SKM-1 treated with dmso at 0.1 percent for 144 hours (cell line): ENCODE measurements around the gene CMTR1.
"Not testable (repeated sequence)": the region's sequence is repeated elsewhere in the genome, so short reads cannot be mapped to it uniquely, and the experiment has no call there.

Source experiments
- DNase-seq: peaks from one replicate; lab custom pipeline; 2025; ENCODE audit not compliant: unreplicated experiment; lab: John Stamatoyannopoulos, UW

Gene CMTR1

GRCh38 chr6:37432916-37433656 is at the start of gene CMTR1:
TSS of gene CMTR1 (plus strand) at chr6:37433221. CDS start at chr6:37435630, 2,409 bp downstream.
- peak; percentile 92 for DNase-seq

DNA sequence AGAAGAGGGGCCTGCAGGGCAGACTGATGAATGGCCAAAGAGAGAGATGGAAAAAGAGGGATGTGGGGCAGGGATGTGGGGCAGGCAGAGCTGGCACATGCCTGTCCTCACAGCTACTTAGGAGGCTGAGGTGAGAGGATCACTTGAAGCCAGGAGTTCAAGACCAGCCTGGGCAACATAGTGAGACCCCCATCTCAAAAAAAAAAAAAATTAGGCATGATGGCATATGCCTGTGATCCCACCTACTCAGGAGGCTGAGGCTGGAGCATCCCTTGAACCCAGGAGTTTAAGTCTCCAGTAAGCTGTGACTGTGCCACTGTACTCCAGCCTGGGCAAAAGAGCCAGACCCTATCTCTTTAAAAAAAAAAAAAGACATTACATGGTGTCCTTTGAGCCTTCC is 44.4 kb upstream of the CMTR1 start:
- DNase-seq, result no peak

DNA sequence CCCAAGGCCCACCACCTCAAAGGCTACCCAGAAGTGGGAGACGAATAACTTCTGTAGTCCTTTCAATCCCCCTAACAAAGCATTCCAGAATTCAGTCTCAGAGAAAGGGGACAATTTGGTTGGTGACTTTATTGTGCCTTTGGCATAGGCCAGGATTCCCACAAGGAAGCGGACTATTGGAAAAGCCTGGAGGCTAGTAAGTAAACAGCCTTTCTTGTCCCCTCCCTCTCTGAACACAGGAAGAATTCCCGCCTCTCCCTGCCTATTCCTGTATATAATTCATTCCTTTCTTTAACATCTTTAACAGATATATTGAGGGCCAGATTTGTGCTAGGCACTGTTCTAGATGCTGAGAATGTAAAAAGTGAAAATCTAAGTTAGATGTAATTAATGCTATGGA is 43.2 kb upstream of the CMTR1 start:
- DNase-seq, result no peak

- no peak for DNase-seq
Measured at GRCh38 chr6:37391120-37391519, 41.9 kb upstream of the CMTR1 start.

- DNase-seq, result no peak
Measured at GRCh38 chr6:37392821-37393220, 40.2 kb upstream of the CMTR1 start.

GRCh38 chr6:37393381-37393929 is 39.6 kb upstream of the CMTR1 start:
- DNase-seq, result no peak

GRCh38 chr6:37396571-37397180 is 36.3 kb upstream of the CMTR1 start:
- DNase-seq, result peak; percentile 42

GRCh38 chr6:37399131-37399530 is 33.9 kb upstream of the CMTR1 start:
- no peak for DNase-seq

DNA sequence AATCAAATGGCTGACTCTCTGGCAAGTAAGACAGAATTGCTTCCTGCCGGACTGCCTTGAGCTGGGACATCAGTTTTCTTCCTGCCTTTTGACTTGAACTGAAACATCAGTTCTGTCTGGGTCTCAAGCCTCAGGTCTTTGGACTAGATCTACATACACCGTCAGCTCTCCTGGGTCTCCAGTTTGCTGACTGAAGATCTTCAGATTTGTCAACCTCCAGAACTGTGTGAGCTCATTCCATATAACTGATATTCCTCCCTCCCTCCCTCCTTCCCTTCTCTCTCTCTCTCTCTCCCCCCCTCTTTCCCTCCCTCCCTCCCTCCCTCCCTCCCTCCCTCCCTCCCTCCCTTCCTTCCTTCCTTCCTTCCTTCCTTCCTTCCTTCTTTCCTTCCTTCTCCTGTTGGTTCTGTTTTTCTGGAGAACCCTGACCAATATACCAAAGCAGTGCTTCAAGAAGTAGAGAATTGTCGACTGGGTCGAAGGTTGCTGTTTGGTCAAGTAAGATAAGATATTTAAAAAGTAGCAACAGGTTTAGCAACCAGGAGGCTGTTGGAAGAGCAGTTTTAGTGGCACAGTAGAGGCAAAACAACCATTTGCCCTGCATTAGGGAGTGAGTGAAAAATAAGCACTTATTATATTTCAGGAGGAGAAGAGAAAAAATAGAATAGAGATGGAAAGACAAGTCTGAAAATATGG is 33.1 kb upstream of the CMTR1 start:
- DNase-seq, result no peak

DNA sequence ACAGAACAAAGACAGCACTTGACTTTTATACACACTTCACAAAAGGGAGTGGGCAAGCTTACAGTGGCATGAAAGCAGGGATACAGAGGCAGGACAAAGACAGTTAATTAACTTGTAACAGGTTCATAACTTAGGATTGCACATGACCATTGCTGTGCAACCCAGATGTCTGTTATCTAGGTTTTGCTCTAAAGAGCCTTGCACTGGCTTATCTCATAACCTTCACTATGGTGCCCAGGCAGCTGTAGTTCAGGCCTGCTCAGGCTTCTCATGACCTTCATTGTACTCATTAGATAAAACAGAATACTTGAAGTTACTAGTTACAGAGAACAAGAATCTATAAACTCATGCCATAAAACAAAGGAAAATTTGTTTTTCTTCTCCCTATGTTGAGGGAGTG is 31.4 kb upstream of the CMTR1 start:
- DNase-seq, result not testable (repeated sequence)

- no peak for DNase-seq
Measured at GRCh38 chr6:37406726-37407341, 26.2 kb upstream of the CMTR1 start.

DNA sequence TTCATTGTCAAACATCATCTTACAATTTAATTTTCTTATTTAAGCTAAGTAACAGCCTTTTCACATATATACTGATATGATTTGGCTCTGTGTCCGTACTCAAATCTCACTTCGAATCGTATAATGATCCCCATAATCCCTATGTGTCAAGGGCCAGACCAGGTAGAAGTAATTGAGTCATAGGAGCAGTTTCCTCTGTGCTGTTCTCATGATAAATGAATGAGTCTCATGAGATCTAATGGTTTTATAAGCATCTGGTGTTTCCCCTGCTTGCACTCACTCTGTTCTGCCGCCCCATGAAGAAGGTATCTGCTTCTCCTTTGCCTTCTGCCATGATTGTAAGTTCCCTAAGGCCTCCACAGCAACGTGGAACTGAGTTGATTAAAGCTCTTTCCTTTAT is 25.1 kb upstream of the CMTR1 start:
- DNase-seq, result no peak

GRCh38 chr6:37409501-37409900 is 23.5 kb upstream of the CMTR1 start:
- DNase-seq, result no peak

DNA sequence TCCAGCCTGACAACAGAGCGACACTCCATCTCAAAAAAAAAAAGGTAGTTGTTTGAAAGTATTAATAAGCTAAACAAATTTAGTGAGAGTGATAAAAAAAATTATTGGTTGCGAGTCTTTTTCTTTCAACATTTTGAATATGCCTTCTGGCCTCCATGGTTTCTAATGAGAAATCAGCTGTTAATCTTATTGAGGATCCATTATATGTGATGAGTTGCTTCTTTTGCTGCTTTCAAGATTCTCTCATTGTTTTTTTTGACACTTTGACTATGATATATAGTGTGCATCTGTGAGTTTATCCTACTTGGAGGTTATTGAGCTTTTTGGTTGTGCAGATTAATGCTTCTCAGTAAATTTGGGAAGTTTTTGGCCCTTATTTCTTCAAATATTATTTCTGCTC is 15.6 kb upstream of the CMTR1 start:
- no peak for DNase-seq

DNA sequence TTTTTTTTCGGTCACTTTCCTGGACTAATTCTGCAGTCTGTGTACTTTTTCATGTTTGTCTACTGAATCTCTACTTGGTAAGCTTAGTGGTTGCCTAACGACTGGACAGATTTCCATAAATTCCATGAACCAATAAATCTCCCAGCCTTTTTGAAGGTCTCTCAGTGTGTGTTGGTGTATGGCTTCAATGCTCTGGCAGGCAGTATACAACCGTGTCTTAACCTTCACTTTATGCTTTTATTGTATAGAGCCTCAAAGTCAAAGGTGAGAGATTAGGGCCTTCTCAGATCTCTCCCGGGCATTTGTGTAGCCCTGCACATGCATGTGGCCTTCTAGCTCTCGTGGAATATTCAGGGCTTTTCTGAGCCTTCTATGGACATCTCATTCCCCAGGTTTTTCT is 14.3 kb upstream of the CMTR1 start:
- DNase-seq, result no peak

- DNase-seq, result no peak
Measured at GRCh38 chr6:37426058-37426944, 6.7 kb upstream of the CMTR1 start.

GRCh38 chr6:37426945-37427510 is 6.0 kb upstream of the CMTR1 start:
- no peak for DNase-seq

- DNase-seq, result no peak
Measured at GRCh38 chr6:37429352-37429750, 3.7 kb upstream of the CMTR1 start.

GRCh38 chr6:37432590-37432915 is 468 bp upstream of the CMTR1 start:
- DNase-seq, result no peak

DNA sequence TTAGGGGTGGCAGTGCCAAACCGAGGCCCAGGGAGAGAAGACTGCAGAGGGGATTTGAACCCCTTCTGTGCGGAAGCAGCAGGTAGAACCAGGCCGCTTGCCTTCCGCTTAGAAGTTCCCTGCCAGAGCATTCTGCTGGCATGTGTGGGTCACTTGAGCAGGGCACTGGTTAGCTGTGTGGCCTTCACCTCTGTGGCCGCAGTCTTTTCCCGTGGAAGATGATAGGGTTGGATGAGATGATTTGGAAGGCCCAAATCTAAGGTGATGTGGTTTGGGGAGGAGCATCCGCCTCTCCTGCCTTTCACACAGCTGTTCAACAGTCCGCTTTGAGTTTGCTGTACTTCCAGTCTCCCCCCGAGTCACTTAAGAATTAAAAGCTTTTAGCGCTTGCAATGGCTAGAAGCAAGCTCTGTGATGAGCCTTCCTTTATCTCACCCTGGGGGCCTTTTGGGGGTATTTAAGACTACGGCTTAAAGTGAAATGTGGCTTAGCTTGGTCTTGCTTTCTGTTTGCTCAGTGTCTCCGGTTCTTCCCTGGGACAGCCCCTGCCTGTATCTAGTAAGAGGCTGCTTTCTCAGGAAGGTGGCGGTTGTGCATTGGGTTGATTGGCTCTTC is 743 bp downstream of the CMTR1 start:
- no peak for DNase-seq
